ENCODE data around the gene ORMDL3. TPM values are rescaled to one million over a fixed set of nuclear protein-coding genes. Genes with fewer than 3 reads are reported as not detected.

ORMDL3 gene
- total RNA-seq, 1 experiment from 2014 or later = 80.1 TPM

Other genes starting within 250 kb of the ORMDL3 start
- 9.5 and 29.2 TPM in 2 replicates for gene PGAP3, start 239.5 kb downstream of the ORMDL3 start, total RNA-seq (2014; rRNA removed; shearing (Covaris generic); ENCODE audit: low replicate concordance)
- 19.8 and 30.8 TPM in 2 replicates for gene ERBB2, start 227.5 kb downstream of the ORMDL3 start, total RNA-seq (2014; rRNA removed; shearing (Covaris generic); ENCODE audit: low replicate concordance)
- gene MIEN1, start 197.1 kb downstream of the ORMDL3 start, total RNA-seq (2014; rRNA removed; shearing (Covaris generic); ENCODE audit: low replicate concordance) = 53.8 and 75.4 TPM in 2 replicates
- not detected in 2 replicates for gene GRB7, start 189.7 kb downstream of the ORMDL3 start, total RNA-seq (2014; rRNA removed; shearing (Covaris generic); ENCODE audit: low replicate concordance)
- not detected in 2 replicates for gene IKZF3, start 63.3 kb downstream of the ORMDL3 start, total RNA-seq (2014; rRNA removed; shearing (Covaris generic); ENCODE audit: low replicate concordance)
- not detected in 2 replicates for gene ZPBP2, start 59.4 kb downstream of the ORMDL3 start, total RNA-seq (2014; rRNA removed; shearing (Covaris generic); ENCODE audit: low replicate concordance)
- gene GSDMB, start 9.0 kb downstream of the ORMDL3 start, total RNA-seq (2014; rRNA removed; shearing (Covaris generic); ENCODE audit: low replicate concordance) = 3.9 and 10.9 TPM in 2 replicates
- not detected in 2 replicates for gene LRRC3C, start 131 bp upstream of the ORMDL3 start, total RNA-seq (2014; rRNA removed; shearing (Covaris generic); ENCODE audit: low replicate concordance)
- gene GSDMA, start 35.4 kb upstream of the ORMDL3 start, total RNA-seq (2014; rRNA removed; shearing (Covaris generic); ENCODE audit: low replicate concordance) = not detected in 2 replicates
- 232 and 331 TPM in 2 replicates for gene PSMD3, start 53.2 kb upstream of the ORMDL3 start, total RNA-seq (2014; rRNA removed; shearing (Covaris generic); ENCODE audit: low replicate concordance)
- not detected in 2 replicates for gene CSF3, start 87.8 kb upstream of the ORMDL3 start, total RNA-seq (2014; rRNA removed; shearing (Covaris generic); ENCODE audit: low replicate concordance)
- gene MED24, start 126.8 kb upstream of the ORMDL3 start, total RNA-seq (2014; rRNA removed; shearing (Covaris generic); ENCODE audit: low replicate concordance) = 83.1 and 96.3 TPM in 2 replicates
- 11.5 and 18.1 TPM in 2 replicates for gene THRA, start 135.4 kb upstream of the ORMDL3 start, total RNA-seq (2014; rRNA removed; shearing (Covaris generic); ENCODE audit: low replicate concordance)
- 0.07 and 1.3 TPM in 2 replicates for gene NR1D1, start 173.0 kb upstream of the ORMDL3 start, total RNA-seq (2014; rRNA removed; shearing (Covaris generic); ENCODE audit: low replicate concordance)
- gene MSL1, start 194.4 kb upstream of the ORMDL3 start, total RNA-seq (2014; rRNA removed; shearing (Covaris generic); ENCODE audit: low replicate concordance) = 44.9 and 53.4 TPM in 2 replicates
- gene CASC3, start 212.9 kb upstream of the ORMDL3 start, total RNA-seq (2014; rRNA removed; shearing (Covaris generic); ENCODE audit: low replicate concordance) = 50.2 and 63.6 TPM in 2 replicates
- gene RAPGEFL1, start 249.9 kb upstream of the ORMDL3 start, total RNA-seq (2014; rRNA removed; shearing (Covaris generic); ENCODE audit: low replicate concordance) = 0.27 and 2.0 TPM in 2 replicates

Measured in MG63 (cell line).